ENCODE data around the gene LDHD. TPM values are rescaled to one million over a fixed set of nuclear protein-coding genes. Genes with fewer than 3 reads are reported as not detected.

LDHD gene
- total and polyA plus RNA-seq, 9 of the 15 experiments (the other 6 are each of a cell fraction or from before 2014, with no cell fraction given), result 0.19 to 0.86 (median 0.54) TPM; not detected in 3

GRCh38 chr16:75065149-75065505 is 51.5 kb downstream of the LDHD start:
- no peaks in the 10 kb centered on the region for H3K9me3 ChIP-seq (replicated peaks; ENCODE audit: control insufficient read depth, insufficient read depth, low read depth, low read length)
- H3K36me3 ChIP-seq (ENCODE audit: control insufficient read depth, insufficient read depth, low read length), result no peaks in the 10 kb centered on the region
- H3K27ac ChIP-seq (ENCODE audit: extremely low read depth, low read depth, low read length), result peak overlapping the region; percentile 73
- in situ Hi-C loops (cut with MboI) (no loop called here), intact Hi-C loops (cut with micrococcal nuclease) (loop anchor here (2.0 kb wide), 2 partner anchors 46 to 62 kb away; no protein-coding TSS in a partner anchor)
- ATAC-seq (peak; percentile 76), DNase-seq (ENCODE audit: extremely low read depth in 1 of 4, low spot score in 3 of 4) (peak; percentile 51 to 83 (median 62)), FAIRE-seq (peak; percentile 64)
- H2AFZ ChIP-seq (ENCODE audit: low read depth, low read length), result peak overlapping the region; percentile 41
- H4K20me1 ChIP-seq (replicated peaks; ENCODE audit: control insufficient read depth, insufficient read depth, low read length), result no peaks in the 10 kb centered on the region
- no TSS peak for BruUV-seq (replicated peaks)
- 2% methylated on average over 10 of the region's 10 CpGs for WGBS (ENCODE audit: insufficient coverage, low coverage, missing lambda C conversion rate)
- peaks cover 100% of the 10 kb centered on the region for H3K79me2 ChIP-seq (ENCODE audit: control insufficient read depth, insufficient read depth, low read length)
- H3K27me3 ChIP-seq (ENCODE audit: control insufficient read depth in 2 of 2, insufficient read depth in 2 of 2, low read length in 2 of 2), result no peaks in the 10 kb centered on the region
- H3K9me1 ChIP-seq (ENCODE audit: control insufficient read depth, insufficient read depth, low read length), result no peaks in the 10 kb centered on the region
- H3K4me2 ChIP-seq (ENCODE audit: insufficient read depth, low read length), result peak overlapping the region; percentile 83
- POLR2A ChIA-PET, result interaction anchor here (1.0 to 5.1 kb wide), 3 partner anchors 9 to 22 kb away, joined by 3 to 25 read pairs (median 4); no protein-coding TSS in a partner anchor
- H3K4me3 ChIP-seq, result no peak overlapping the region
- CTCF ChIA-PET (ENCODE audit: low intra/inter-chr PET ratio), result no interaction called here
- H3K4me1 ChIP-seq (replicated peaks in 1 of 2; ENCODE audit: control insufficient read depth in 2 of 2, insufficient read depth in 2 of 2, low read length in 2 of 2), result peaks cover 56 to 92% of the 10 kb centered on the region in 2 experiments
- H3K9ac ChIP-seq (ENCODE audit: insufficient read depth in 1 of 2, low read depth in 2 of 2, low read length in 2 of 2), result peak overlapping the region; percentile 49 to 84; a peak in 3 of 4 replicates
- no peak for TF ChIP-seq E2F8 (IDR thresholded peaks at IDR 0.05; ENCODE audit: low read depth, partially characterized antibody)
- no peak for TF ChIP-seq ZNF232 (CRISPR knock-in tag; IDR thresholded peaks at IDR 0.05)
- peak; percentile 29; the same call in 1 of the 2 replicates for TF ChIP-seq ZNF24 (IDR thresholded peaks at IDR 0.05)
- peak; percentile 19; the same call in 1 of the 2 replicates for TF ChIP-seq CREM (IDR thresholded peaks at IDR 0.05; ENCODE audit: low read depth)
- no peak for TF ChIP-seq KLF6 (CRISPR knock-in tag; IDR thresholded peaks at IDR 0.05; ENCODE audit: borderline replicate concordance)
- TF ChIP-seq ZFP91 (CRISPR knock-in tag; IDR thresholded peaks at IDR 0.05), result no peak
- TF ChIP-seq MAFG (tag; conservative IDR thresholded peaks at IDR 0.05), result no peak
- TF ChIP-seq PURB (CRISPR knock-in tag; IDR thresholded peaks at IDR 0.05; ENCODE audit: low read depth), result no peak
- TF ChIP-seq RNF219 (CRISPR knock-in tag; IDR thresholded peaks at IDR 0.05), result no peak
- no peak for TF ChIP-seq YBX1 (IDR thresholded peaks at IDR 0.05)
- TF ChIP-seq IRF1 (CRISPR knock-in tag; IDR thresholded peaks at IDR 0.05; ENCODE audit: borderline replicate concordance), result no peak
- peak; percentile 35 for TF ChIP-seq HNRNPLL (IDR thresholded peaks at IDR 0.05; ENCODE audit: low read depth, low read length, poor library complexity, severe bottlenecking)
- TF ChIP-seq CHD2 (IDR thresholded peaks at IDR 0.05; ENCODE audit: low read depth, low read length), result no peak
- no peak for TF ChIP-seq ZNF766 (CRISPR knock-in tag; conservative IDR thresholded peaks at IDR 0.05)
- 0 out of 4 replicates have a peak, but pooled peaks of 1 of the 2 experiments have one; percentile 20 for TF ChIP-seq MAZ (CRISPR knock-in tag; conservative IDR thresholded peaks at IDR 0.05 in 1 of 2, IDR thresholded peaks at IDR 0.05 in 1 of 2)
- TF ChIP-seq ELF4 (CRISPR knock-in tag; IDR thresholded peaks at IDR 0.05), result no peak
